Ovary (tissue), 9 donors: Measurements from ENCODE around the gene DDX56. TPM values are rescaled to one million over a fixed set of nuclear protein-coding genes. Genes with fewer than 3 reads are reported as not detected.

Experiments
- DNase-seq, 5 donors: peaks; one replicate each; pipeline ENCODE4 v3.0.0-alpha.2; 2019 to 2020
- H3K27ac ChIP-seq, 2 donors: fragments of 200-600 bp; one replicate each; pipeline versions ENCODE4 v1.5.1 to v1.8.0; 2019 to 2022
- H3K27me3 ChIP-seq: fragments of 200-600 bp; one replicate; pipeline ENCODE4 v1.8.0; 2022
- H3K36me3 ChIP-seq: fragments of 200-600 bp; sonication (generic); one replicate; pipeline ENCODE4 v1.5.1; 2019
- H3K4me1 ChIP-seq: one replicate; pipeline ENCODE4 v1.8.1; 2013; ENCODE audit warnings: mild to moderate bottlenecking, moderate library complexity; ENCODE audit not compliant: insufficient read depth
- H3K4me3 ChIP-seq: fragments of 200-600 bp; sonication (generic); one replicate; pipeline ENCODE4 v1.5.1; 2017
- H3K9me3 ChIP-seq, 2 donors: fragments of 200-600 bp in 1 of 2; sonication (generic) in 1 of 2; one replicate each; pipeline versions ENCODE4 v1.5.1 to v1.8.1; 2013 to 2019; ENCODE audit warnings: mild to moderate bottlenecking in 1 of 2, moderate library complexity in 1 of 2
- CTCF ChIP-seq, 3 donors: fragments of 450-650 bp in 2 of 3; fragments of 200-600 bp in 1 of 3; IDR thresholded peaks; one replicate each; pipeline versions ENCODE4 v1.5.1 to v1.8.0; 2016 to 2022; ENCODE audit warnings: antibody characterized with exemption in 3 of 3, mild to moderate bottlenecking in 1 of 3
- EP300 ChIP-seq: sonication (generic); formaldehyde crosslinking; IDR thresholded peaks from one replicate; pipeline ENCODE4 v1.6.1; 2017; ENCODE audit warnings: antibody characterized with exemption
- POLR2A ChIP-seq: fragments of 450-650 bp; IDR thresholded peaks from one replicate; pipeline ENCODE4 v1.6.1; 2017; ENCODE audit warnings: antibody characterized with exemption, mild to moderate bottlenecking, moderate library complexity
- WGBS, 3 donors: extraction: QIAGEN DNeasy Blood & Tissue Kit in 1 of 3; methylation state at CpG; one replicate each; pipeline versions ENCODE4 v1.1.5 to v1.1.7; 2013 to 2017; 5-methylcytosine and 5-hydroxymethylcytosine counted together
- intact Hi-C, 4 donors: fragments of 100-400 bp; cut with DNase I; formaldehyde crosslinking; loops; one replicate each; pipeline versions ENCODE4 v1.11.0 to v1.15.1; 2022 to 2023
- polyA plus RNA-seq, 2 donors: library from polyadenylated mRNA; stranded (reverse); fragments of 200-250 nt in 1 of 2; fragments of 350-450 nt in 1 of 2; fragmentation: Illumina TruSeq in 1 of 2; extraction: RNeasy Lipid Tissue Mini Kit (QIAGEN cat#74804) in 1 of 2; gene quantifications; one replicate each; pipeline ENCODE4 v1.2.3, GENCODE V29; 2013 to 2014
- total RNA-seq, 7 donors: library from RNA; depleted of rRNA in 2 of 7; stranded (reverse); fragments of >200 nt in 2 of 7; fragmentation: NEBNext Ultra II Directional in 3 of 7; extraction: Animal tissue kit (Norgen Biotek cat#: 25700) in 3 of 7; gene quantifications; one replicate each; pipeline versions ENCODE4 v1.1.0 to v1.2.4, GENCODE V29; 2016 to 2023
- donor health status: DM: no; HTN: no; CAD: no; lungs with moderate emphysema.
- donor health status: DM: no; HTN: no; CAD: no.
- donor health status: Bipolar disorder and iron deficiency.
- donor health status: DM: yes; HTN: yes; CAD: no.
- donor health status: DM: no; HTN: no; CAD: no.
- donor health status: DM: yes; HTN: yes; CAD: no.

Gene DDX56
- total and polyA plus RNA-seq, 9 donors, result 33.6 to 78.4 (median 51.5) TPM

- H3K4me1 ChIP-seq, result no peaks in the 10 kb centered on the region
- H3K4me3 ChIP-seq, result no peak overlapping the region
- intact Hi-C loops, result no loop called here
- no peaks in the 10 kb centered on the region for H3K36me3 ChIP-seq
- H3K27ac ChIP-seq, result no peak overlapping the region
- no peak for DNase-seq
- H3K27me3 ChIP-seq, result no peaks in the 10 kb centered on the region
- no peak for TF ChIP-seq CTCF (IDR thresholded peaks at IDR 0.05)
- no peak for TF ChIP-seq POLR2A
- no peak for TF ChIP-seq EP300
- H3K9me3 ChIP-seq, result no peaks in the 10 kb centered on the region
- WGBS, 3 donors, result 86 to 95% (median 89%) methylated on average over 6 of the region's 6 CpGs
Observed at GRCh38 chr7:44541876-44542610, 31.7 kb downstream of the DDX56 start.

- 71 to 79% (median 77%) methylated on average over 18 to 20 of the region's 20 CpGs for WGBS, 3 donors
- H3K4me3 ChIP-seq, result no peak within 1 kb of the TSS
- DNase-seq, result no peak
- no peak within 1 kb of the TSS for H3K27ac ChIP-seq
- no peaks in the 10 kb centered on the region for H3K36me3 ChIP-seq
- intact Hi-C loops, result no loop called here
- no peaks in the 10 kb centered on the region for H3K9me3 ChIP-seq
- TF ChIP-seq EP300, result no peak
- TF ChIP-seq POLR2A, result no peak
- no peak for TF ChIP-seq CTCF (IDR thresholded peaks at IDR 0.05)
- no peaks in the 10 kb centered on the region for H3K4me1 ChIP-seq
- H3K27me3 ChIP-seq, result no peaks in the 10 kb centered on the region
Observed at GRCh38 chr7:44541028-44541869, 32.5 kb downstream of the DDX56 start, which contains the start of gene NPC1L1. NPC1L1 (minus strand) TSS chr7:44541330; CDS start chr7:44541259, 71 bp downstream.

- Histone ChIP-seq H3K27ac (no peak overlapping the region), H3K4me3 (no peak overlapping the region), H3K27me3 (no peaks in the 10 kb centered on the region), H3K36me3 (no peaks in the 10 kb centered on the region), H3K4me1 (no peaks in the 10 kb centered on the region), H3K9me3 (no peaks in the 10 kb centered on the region)
- intact Hi-C loops, result no loop called here
- 83 to 91% (median 89%) methylated on average over 5 of the region's 5 CpGs for WGBS, 3 donors
- TF ChIP-seq EP300 (no peak), POLR2A (no peak), CTCF (IDR thresholded peaks at IDR 0.05) (no peak)
- DNase-seq, result no peak
Observed at GRCh38 chr7:44540592-44541027, 33.1 kb downstream of the DDX56 start.

- Histone ChIP-seq H3K27ac (no peak overlapping the region), H3K27me3 (no peaks in the 10 kb centered on the region), H3K9me3 (no peaks in the 10 kb centered on the region), H3K4me3 (no peak overlapping the region), H3K36me3 (no peaks in the 10 kb centered on the region), H3K4me1 (no peaks in the 10 kb centered on the region)
- intact Hi-C loops, result no loop called here
- TF ChIP-seq CTCF (IDR thresholded peaks at IDR 0.05) (no peak), EP300 (no peak), POLR2A (no peak)
- WGBS, 3 donors, result 86 to 90% (median 86%) methylated on average over 27 of the region's 27 CpGs
- no peak for DNase-seq
Observed at GRCh38 chr7:44539669-44540506, 33.8 kb downstream of the DDX56 start.
